Measurements from ENCODE around the gene TNFSF11.

GRCh38 chr13:42591602-42592001 lies 17.6 kb downstream of the TNFSF11 start:
- TF ChIP-seq POLR2A (IDR thresholded peaks at IDR 0.05), result no peak
- TF ChIP-seq CTCF (IDR thresholded peaks at IDR 0.05), result no peak
